Measurements from ENCODE around the gene NFKBIB. TPM values are rescaled to one million over a fixed set of nuclear protein-coding genes. Genes with fewer than 3 reads are reported as not detected.

NFKBIB gene
- polyA plus RNA-seq, 3 donors = 6.7 to 29.4 (median 9.0) TPM

- Mint-ChIP-seq H3K4me1 (peaks cover 13% of the 10 kb centered on the region), H3K27ac (no peak overlapping the region), H3K36me3 (no peaks in the 10 kb centered on the region), H3K9me3 (peaks cover 0 to 1% (median 0%) of the 10 kb centered on the region in 7 donors), H3K4me3 (no peak overlapping the region), H3K27me3 (ENCODE audit: low read depth in 3 of 3) (peaks cover 6 to 8% (median 7%) of the 10 kb centered on the region in 3 donors)
- Histone ChIP-seq H3K27me3 (ENCODE audit: control insufficient read depth in 2 of 2, insufficient read depth in 2 of 2, low read length in 2 of 2) (no peaks in the 10 kb centered on the region), H3K4me2 (replicated peaks; ENCODE audit: extremely low read depth, low read length, poor library complexity, severe bottlenecking) (no peak overlapping the region), H3K4me1 (ENCODE audit: control insufficient read depth in 1 of 2, insufficient read depth in 2 of 2, low read length in 2 of 2) (peaks cover 0 to 2% of the 10 kb centered on the region in 2 donors), H3K36me3 (replicated peaks in 1 of 2; ENCODE audit: control insufficient read depth in 1 of 2, insufficient read depth in 2 of 2, low read length in 2 of 2) (no peaks in the 10 kb centered on the region), H3K79me2 (ENCODE audit: insufficient read depth, low read length) (no peaks in the 10 kb centered on the region), H2AFZ (ENCODE audit: insufficient read depth, low read depth, low read length, poor library complexity, severe bottlenecking) (no peak overlapping the region), H3K4me3 (replicated peaks in 1 of 3; ENCODE audit: low read depth in 2 of 3, low read length in 3 of 3) (no peak overlapping the region), H4K20me1 (ENCODE audit: insufficient read depth, low read length) (no peaks in the 10 kb centered on the region), H3K9ac (ENCODE audit: insufficient read depth, low read length, poor library complexity, severe bottlenecking) (no peak overlapping the region), H3K9me3 (replicated peaks in 1 of 2; ENCODE audit: control insufficient read depth in 1 of 2, insufficient read depth in 1 of 2, low read length in 2 of 2) (no peaks in the 10 kb centered on the region), H3K27ac (ENCODE audit: low read depth in 1 of 2, low read length in 2 of 2) (no peak overlapping the region)
- no peak for TF ChIP-seq CTCF (IDR thresholded peaks at IDR 0.05)
- WGBS (ENCODE audit: insufficient coverage) = no CpG with 5 or more reads among the region's 2 CpGs
- intact Hi-C loops (cut with micrococcal nuclease) = no loop called here
- DNase-seq = no peak
These were observed 42.2 kb downstream of the NFKBIB start for GRCh38 chr19:38941979-38942378.

GRCh38 chr19:38942471-38943181, 42.9 kb downstream of the NFKBIB start:
- H3K9me3 Mint-ChIP-seq = peaks cover 0 to 1% (median 0%) of the 10 kb centered on the region in 7 donors
- no peaks in the 10 kb centered on the region for H3K9me3 ChIP-seq (replicated peaks in 1 of 2; ENCODE audit: control insufficient read depth in 1 of 2, insufficient read depth in 1 of 2, low read length in 2 of 2)
- no peak overlapping the region for H3K27ac Mint-ChIP-seq
- H3K4me2 ChIP-seq (replicated peaks; ENCODE audit: extremely low read depth, low read length, poor library complexity, severe bottlenecking) = no peak overlapping the region
- TF ChIP-seq CTCF (IDR thresholded peaks at IDR 0.05) = no peak
- 96% methylated on average over 14 of the region's 20 CpGs for WGBS (ENCODE audit: insufficient coverage)
- no peaks in the 10 kb centered on the region for H3K36me3 Mint-ChIP-seq
- H3K9ac ChIP-seq (ENCODE audit: insufficient read depth, low read length, poor library complexity, severe bottlenecking) = no peak overlapping the region
- H3K4me3 Mint-ChIP-seq = no peak overlapping the region
- no peak for DNase-seq
- H3K27ac ChIP-seq (ENCODE audit: low read depth in 1 of 2, low read length in 2 of 2) = no peak overlapping the region
- H3K79me2 ChIP-seq (ENCODE audit: insufficient read depth, low read length) = no peaks in the 10 kb centered on the region
- peaks cover 7 to 8% (median 7%) of the 10 kb centered on the region in 3 donors for H3K27me3 Mint-ChIP-seq (ENCODE audit: low read depth in 3 of 3)
- H3K4me1 Mint-ChIP-seq = peaks cover 13% of the 10 kb centered on the region
- H3K4me1 ChIP-seq (ENCODE audit: control insufficient read depth in 1 of 2, insufficient read depth in 2 of 2, low read length in 2 of 2) = peaks cover 0 to 2% of the 10 kb centered on the region in 2 donors
- H3K4me3 ChIP-seq (replicated peaks in 1 of 3; ENCODE audit: low read depth in 2 of 3, low read length in 3 of 3) = no peak overlapping the region
- H2AFZ ChIP-seq (ENCODE audit: insufficient read depth, low read depth, low read length, poor library complexity, severe bottlenecking) = no peak overlapping the region
- H3K27me3 ChIP-seq (ENCODE audit: control insufficient read depth in 2 of 2, insufficient read depth in 2 of 2, low read length in 2 of 2) = no peaks in the 10 kb centered on the region
- H4K20me1 ChIP-seq (ENCODE audit: insufficient read depth, low read length) = no peaks in the 10 kb centered on the region
- intact Hi-C loops (cut with micrococcal nuclease) = no loop called here
- no peaks in the 10 kb centered on the region for H3K36me3 ChIP-seq (replicated peaks in 1 of 2; ENCODE audit: control insufficient read depth in 1 of 2, insufficient read depth in 2 of 2, low read length in 2 of 2)

Data from CD14-positive monocyte (primary cell).